Left colon (tissue), 2 donors: ENCODE data around the gene AGAP6. TPM values are rescaled to one million over a fixed set of nuclear protein-coding genes. Genes with fewer than 3 reads are reported as not detected.
"Not testable (repeated sequence)": the region's sequence is repeated elsewhere in the genome, so short reads cannot be mapped to it uniquely, and the experiment has no call there.

Source experiments
- ATAC-seq: fragments of 200-7000 bp; cut with Tn5 transposase; one replicate; pipeline ENCODE4 v1.9.1; 2020; ENCODE audit warnings: mild to moderate bottlenecking, moderate library complexity
- DNase-seq, 2 donors: peaks; one replicate each; pipeline ENCODE4 v3.0.0-alpha.2; 2020
- intact Hi-C, 2 donors: fragments of 100-400 bp; cut with DNase I in 1 of 2; cut with micrococcal nuclease in 1 of 2; formaldehyde crosslinking; loops; one replicate each; pipeline versions ENCODE4 v1.11.2 to v1.14.0; 2022; cut with DNase I, micrococcal nuclease
- long read RNA-seq: library from polyadenylated mRNA; unstranded; transcript quantifications from one replicate; pipeline ENCODE4 v2.0.0, GENCODE V29; 2021
- total RNA-seq, 2 donors: library from RNA; stranded (reverse); fragmentation: NEBNext Ultra II Directional; extraction: Animal tissue kit (Norgen Biotek cat#: 25700); gene quantifications; one replicate each; pipeline ENCODE4 v1.2.1, GENCODE V29; 2021
- donor health status: DM: no; HTN: no; CAD: no.
- donor health status: DM: yes; HTN: yes; CAD: no.

AGAP6 gene
- total RNA-seq = 10 to 100 TPM in 1 of 2 donors, 1 to 10 TPM in 1; 8.9 to 11.8 TPM
- long read RNA-seq, partial matches to known transcripts = 2 of 3 reads
- long read RNA-seq, other reads (novel, unspliced or antisense) = 1 of 3 reads

DNA sequence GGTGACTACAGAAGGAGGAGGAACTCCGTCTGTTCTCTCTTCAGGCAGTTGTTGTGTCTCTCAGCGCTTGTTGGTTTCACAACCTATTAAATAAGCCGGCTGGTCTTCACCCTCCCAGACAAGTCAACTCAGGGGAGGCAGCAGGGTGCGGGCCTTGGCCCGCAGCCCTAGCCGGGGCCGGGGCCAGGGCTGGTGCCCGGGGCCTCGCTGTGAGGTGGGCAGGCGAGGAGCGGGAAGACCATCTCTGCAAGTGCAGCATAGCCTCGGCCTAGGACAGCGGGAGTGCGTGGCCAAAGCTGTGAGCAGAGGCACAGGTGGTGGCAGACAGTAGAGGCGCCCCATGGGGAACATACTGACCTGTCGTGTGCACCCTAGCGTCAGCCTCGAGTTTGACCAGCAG is at the start of gene AGAP6:
Gene AGAP6, plus strand, starts transcription at position 31 of the 400 bp plus-strand sequence. Its CDS starts 310 bp downstream, at position 341.
- ATAC-seq, intact Hi-C loops: not testable (repeated sequence)

DNA sequence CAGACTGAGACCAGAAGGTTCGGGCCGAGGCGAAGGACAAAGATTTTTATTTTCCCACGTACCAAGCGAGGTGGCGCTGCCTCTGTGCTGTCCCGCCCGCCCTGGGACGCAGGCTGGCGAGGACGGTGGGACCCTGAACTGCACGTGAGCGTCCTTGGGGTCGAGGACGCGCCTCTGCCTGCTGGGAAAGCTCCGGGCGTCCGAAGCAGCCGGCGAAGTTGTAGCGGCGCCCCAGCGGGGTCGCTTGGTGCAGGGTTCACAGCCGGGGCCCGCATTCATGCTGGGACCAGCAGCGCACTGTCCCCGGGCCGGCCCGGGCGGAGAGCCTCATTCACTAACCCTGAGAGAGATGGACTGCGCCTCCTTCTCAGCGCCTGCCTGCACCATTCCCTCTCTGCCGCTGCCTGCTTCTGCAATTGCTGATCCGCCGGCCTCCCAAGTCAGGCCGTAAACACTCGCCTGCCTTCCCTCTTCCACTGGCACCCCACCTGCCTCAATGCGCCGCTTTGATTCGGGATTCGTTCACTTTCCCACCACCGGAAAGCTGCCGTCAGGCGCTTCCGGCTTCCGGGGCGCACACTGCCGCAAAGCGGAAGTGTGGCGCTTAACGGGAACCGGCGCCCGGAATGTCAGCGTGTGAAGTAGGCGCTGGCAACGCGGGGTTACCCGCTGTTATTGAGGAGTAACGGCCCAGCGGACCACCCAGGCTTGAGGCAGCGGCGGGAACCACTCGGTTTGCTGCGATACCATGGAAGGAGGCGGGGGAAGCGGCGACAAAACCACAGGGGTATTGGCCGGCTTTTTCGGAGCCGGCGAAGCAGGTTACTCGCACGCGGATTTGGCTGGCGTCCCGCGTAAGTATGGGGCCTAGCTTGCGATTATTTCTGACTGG is 46.5 kb upstream of the AGAP6 start, which contains the start of the genes PARG and TIMM23B:
Gene PARG, minus strand, starts transcription at position 581 of the 892 bp plus-strand sequence. Its CDS starts 302 bp downstream, at position 279.
Gene TIMM23B, plus strand, starts transcription at position 607 of the 892 bp plus-strand sequence. Its CDS starts 142 bp downstream, at position 749.
- intact Hi-C loops = not testable (repeated sequence)

More for the DNA sequence above, at the start of gene AGAP6:
- not testable (repeated sequence) for DNase-seq

DNA sequence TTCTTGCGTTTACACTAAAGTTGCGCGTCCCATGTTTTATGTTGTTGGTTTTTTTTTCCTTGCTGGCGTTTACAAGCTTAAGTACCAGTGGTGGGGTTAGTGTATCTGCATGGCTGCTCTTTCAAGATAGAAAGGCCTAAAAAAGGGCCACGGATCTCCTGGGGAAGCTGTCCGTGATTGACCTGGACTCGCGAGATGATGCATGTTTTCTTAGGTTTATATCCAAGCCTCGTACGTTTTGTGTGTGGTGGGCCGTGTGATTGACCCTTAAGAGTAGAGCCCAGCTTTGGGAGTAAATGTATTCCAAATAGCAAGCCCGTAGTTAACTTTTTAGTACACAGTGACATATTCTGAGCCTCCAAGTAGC is 45.9 kb upstream of the AGAP6 start:
- intact Hi-C loops, DNase-seq: not testable (repeated sequence)
- peak; percentile 23 for ATAC-seq

More for the DNA sequence above, 46.5 kb upstream of the AGAP6 start, which contains the start of the genes PARG and TIMM23B:
- DNase-seq = peak; percentile 69 to 84
- peak; percentile 95 for ATAC-seq

DNA sequence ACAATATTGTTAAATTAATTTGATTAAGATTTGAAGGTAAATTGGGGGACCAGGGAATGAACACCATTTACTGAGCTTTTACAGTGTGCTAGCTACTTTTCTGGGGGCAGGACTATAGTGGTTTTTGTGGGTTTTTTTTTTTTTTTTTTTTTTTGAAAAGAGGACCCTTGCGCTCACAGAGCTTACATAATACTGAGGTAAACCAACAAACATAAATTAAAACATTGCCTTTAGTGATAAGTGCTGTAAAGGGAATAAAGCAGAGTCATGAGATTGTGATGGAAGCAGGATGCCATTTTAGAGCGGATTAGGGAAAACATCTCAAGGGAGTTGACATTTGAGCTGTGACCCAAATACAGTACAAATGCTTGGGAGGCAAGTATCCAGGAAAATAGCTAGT is 44.6 kb upstream of the AGAP6 start:
- intact Hi-C loops, ATAC-seq, DNase-seq: not testable (repeated sequence)

DNA sequence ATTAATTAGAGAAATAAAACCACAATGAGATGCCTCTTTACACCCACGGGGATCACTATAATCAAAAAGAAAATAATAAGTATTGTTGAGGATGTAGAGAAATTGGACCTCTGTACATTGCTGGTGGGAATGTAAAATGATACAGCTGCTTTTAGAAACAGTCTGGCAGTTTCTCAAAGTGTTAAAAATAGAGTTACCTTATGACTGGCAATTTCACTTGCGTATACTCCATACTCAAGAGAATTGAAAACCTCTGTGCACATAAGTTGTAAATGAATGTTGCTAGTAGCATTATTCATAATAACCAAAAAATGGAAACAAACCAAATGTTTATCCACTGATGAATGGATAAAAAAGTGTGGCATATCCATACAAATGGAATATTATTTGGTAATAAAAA is 40.1 kb upstream of the AGAP6 start:
- DNase-seq, intact Hi-C loops: not testable (repeated sequence)

DNA sequence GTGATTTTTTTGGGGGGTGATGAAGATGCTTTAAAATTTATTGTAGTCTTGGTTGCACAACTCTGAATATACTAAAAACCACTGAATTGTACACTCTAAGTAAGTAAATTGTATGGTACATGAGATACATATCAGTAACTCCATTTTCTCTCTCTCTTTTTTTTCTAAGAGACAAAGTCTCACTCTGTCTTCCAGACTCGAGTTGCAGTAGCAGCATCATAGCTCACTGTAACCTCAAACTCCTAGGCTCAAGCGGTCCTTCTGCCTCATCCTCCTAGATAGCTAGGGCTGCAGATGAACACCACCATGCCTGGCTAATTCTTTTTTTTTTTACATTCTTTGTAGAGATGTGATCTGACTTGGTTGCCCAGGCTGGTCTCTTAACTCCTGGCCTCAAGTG is 39.5 kb upstream of the AGAP6 start:
- DNase-seq, intact Hi-C loops, ATAC-seq: not testable (repeated sequence)

More for the DNA sequence above, 40.1 kb upstream of the AGAP6 start:
- not testable (repeated sequence) for ATAC-seq

DNA sequence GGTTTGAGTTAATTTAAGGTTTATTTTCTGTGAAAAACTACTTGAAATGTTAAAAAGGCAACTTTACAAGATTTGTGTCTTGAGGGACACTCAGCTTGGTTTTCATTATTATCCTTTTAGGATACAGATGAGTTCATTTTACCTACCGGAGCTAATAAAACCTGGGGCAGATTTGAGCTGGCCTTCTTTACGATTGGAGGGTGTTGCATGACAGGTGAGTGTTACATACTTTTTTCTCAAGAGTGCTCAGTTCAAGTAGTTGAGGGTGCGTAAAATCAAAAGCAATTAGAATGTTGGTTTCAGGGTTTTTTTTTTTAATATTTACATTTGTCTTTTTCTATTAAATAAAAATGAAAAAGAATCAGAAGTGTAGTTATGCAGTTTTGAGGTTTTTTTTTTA is 36.2 kb upstream of the AGAP6 start:
- DNase-seq, ATAC-seq, intact Hi-C loops: not testable (repeated sequence)

DNA sequence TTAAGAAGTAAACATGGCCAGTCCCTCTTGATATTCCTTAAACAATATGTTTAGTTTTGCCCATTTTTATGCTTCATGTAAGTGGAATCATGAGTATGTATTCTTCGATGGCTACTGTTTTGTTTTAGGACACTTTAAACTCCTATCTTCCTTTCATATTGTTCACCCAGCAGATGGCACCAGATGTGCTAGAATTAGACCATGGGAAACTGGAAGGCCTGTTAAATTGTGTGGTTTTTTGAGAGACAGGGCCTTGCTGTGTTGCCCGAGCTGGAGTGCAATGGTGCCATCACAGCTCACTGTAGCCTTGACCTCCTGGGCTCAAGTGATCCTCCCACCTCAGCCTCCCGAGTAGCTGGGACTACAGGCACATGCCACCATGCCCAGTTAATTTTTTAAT is 35.1 kb upstream of the AGAP6 start:
- DNase-seq = not testable (repeated sequence)

DNA sequence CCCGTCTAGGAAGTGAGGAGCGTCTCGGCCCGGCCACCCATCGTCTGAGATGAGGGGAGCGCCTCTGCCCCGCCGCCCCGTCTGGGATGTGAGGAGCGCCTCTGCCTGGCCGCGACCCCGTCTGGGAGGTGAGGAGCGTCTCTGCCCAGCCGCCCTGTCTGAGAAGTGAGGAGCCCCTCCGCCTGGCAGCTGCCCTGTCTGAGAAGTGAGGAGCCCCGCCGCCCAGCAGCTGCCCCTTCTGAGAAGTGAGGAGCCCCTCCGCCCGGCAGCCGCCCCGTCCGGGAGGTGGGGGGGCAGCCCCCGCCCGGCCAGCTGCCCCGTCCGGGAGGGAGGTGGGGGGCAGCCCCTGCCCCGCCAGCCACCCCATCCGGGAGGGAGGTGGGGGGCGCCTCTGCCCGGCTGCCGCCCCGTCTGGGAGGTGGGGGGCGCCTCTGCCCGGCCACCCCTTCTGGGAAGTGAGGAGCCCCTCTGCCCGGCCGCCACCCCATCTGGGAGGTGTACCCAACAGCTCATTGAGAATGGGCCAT is 17.8 kb upstream of the AGAP6 start:
- DNase-seq, intact Hi-C loops, ATAC-seq: not testable (repeated sequence)

More for the DNA sequence above, 35.1 kb upstream of the AGAP6 start:
- peak; percentile 54 for ATAC-seq
- intact Hi-C loops = not testable (repeated sequence)

DNA sequence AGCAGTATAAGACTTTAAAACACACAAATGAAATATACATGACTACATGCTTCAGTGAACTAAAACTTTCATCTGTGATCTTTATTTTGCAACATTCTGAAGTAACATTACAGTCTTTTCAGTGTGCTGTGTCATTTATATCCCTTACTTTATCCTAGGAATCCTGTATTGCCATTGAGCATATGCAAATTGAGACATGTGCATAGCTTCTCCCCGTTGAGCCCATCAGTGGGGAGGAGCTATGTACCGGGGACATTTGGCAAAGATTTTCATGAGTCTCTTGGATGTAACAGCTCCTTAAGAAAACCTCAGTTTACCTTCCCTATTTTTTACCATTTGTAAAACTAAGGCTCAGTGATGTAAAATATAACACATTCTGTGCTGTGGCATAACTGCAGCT is 16.7 kb upstream of the AGAP6 start:
- DNase-seq, intact Hi-C loops, ATAC-seq: not testable (repeated sequence)

DNA sequence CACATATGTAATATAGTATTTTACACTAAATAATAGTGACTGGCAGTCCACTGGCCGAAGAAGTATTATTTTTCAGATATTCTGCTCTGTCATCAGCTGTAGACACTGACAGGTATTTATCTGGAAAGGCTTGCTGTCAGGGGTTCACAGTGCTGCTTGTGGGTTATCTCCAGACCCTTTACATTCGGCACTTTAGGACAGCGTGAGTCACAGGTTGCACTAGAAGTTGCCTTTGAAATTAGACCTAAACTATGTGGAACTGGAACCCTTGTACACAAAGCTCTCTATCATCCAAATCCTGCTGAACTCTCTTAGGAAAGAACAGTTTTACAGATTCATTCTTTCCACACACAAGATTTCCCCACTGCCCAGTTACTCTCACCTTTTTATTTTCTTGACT is 16.1 kb upstream of the AGAP6 start:
- intact Hi-C loops, DNase-seq, ATAC-seq: not testable (repeated sequence)

DNA sequence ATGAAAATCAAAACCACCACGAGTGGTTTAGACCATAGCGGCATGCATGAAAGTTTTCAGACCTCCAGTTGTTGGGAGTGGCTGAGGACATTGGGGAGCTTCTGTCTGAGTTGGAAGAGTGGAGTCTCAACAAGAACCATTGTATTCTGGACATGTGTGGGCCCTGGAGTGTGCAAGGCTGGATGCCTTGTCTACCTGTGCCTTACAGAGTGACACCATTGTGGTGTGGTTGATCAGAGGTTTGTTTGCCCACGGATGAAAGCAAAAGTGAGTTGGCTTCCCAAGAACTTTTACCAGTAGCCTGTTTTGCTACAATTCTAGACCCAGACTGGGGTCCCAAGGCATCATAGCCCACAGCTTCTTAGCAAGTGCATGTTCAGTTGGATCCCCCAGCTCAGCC is 10.4 kb upstream of the AGAP6 start:
- ATAC-seq, DNase-seq, intact Hi-C loops: not testable (repeated sequence)

DNA sequence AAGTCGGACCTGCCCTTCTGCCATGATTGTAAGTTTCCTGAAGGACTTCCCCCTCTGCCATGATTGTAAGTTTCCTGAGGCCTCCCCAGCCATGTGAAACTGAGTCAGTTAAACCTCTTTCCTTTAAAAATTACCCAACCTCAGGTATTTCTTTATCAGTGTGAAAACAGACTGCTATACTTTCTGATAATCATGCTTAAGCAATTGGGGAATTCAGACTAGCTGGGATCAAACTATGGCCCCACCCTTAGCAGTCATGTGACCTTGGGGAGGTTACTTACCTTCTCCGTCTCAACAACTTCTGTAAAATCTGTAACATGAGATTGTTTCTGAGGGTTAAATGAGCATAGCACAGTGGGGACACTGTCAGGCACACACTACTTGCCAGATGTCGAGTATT is 999 bp upstream of the AGAP6 start:
- DNase-seq, ATAC-seq, intact Hi-C loops: not testable (repeated sequence)

DNA sequence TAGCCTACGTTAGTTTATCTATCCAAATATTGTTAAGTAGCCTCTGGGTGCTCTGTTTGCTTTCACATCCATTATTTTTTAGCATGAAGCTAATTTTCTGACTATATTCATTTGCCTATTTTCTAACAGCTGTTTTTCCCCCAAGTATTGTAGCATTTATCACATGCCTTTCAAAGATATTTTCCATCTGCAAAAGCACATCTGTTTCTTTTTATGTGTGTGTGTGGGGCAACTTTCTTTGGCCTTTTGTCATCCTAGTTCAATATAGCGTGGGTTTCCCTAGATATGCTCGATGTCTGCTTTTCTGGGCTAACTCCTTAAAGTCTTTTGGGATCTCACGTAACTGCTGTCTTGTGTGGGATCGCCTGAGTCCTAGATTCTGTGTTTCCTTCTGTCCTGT is 7.1 kb downstream of the AGAP6 start:
- DNase-seq, ATAC-seq, intact Hi-C loops: not testable (repeated sequence)

DNA sequence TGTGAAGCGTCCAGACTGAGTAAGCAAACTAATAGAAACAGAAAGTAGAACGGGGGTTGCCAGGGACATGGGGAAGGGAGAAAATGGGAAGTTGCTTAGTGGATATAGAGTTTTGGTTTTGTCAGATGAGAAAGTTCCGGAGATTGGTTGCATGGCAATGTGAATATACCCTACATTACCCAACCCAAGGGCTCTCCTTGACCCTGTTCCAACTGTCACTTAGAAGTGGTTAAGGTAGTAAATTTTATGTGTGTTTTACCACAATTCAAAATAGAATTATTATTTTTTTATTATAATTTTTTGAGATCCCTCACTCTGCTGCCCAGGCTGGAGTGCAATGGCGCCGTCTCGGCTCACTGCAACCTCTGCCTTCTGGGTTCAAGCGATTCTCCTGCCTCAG is 25.8 kb downstream of the AGAP6 start:
- intact Hi-C loops, ATAC-seq, DNase-seq: not testable (repeated sequence)

DNA sequence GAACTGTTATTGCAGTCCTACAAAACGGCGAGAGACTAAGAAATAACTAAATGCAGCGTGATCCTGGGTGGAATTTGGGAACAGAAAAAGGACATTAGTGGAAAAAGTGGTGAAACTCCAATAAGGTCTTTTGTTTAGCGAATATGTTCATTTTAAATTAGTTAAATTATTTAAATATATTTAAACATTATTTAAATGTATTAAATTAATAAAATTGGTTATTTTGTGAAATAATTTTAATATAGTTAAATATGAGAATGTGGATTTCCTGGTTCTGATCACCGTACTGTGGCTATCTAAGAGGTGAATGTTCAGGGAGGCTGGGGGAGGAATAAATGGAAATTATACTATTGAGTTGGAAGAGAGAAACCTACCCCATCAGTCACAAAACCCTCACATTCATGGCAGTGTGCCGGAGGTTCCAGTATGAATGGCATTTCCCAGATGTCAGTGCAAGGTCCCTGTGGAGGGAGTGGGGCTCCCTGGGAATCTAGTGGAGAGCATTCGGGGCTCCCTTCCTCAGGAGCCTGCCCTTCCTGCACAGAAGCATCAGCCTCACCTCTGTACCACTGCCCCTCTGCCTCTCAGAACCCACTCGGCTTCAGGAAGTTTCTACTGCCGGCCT is 27.5 kb downstream of the AGAP6 start:
- DNase-seq, ATAC-seq, intact Hi-C loops: not testable (repeated sequence)

DNA sequence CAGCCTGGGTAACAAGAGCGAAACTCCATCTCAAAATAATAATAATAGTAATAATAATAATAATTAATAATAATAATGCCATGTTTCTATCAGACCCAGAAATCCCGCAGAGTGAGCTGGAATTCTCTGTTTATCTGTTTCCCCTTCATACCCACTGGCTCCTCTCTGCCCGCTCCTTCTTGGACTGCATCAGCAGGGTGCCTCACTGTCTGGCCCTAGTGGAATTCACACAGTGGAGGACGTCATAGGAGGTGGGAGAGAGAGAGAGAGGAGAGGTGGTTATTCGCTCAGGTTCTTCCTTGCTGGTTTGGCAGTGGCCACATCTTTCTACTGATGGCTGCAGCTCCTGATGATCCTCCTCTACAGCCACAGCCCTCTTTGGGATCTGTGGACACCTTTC is 28.7 kb downstream of the AGAP6 start:
- ATAC-seq, intact Hi-C loops, DNase-seq: not testable (repeated sequence)

DNA sequence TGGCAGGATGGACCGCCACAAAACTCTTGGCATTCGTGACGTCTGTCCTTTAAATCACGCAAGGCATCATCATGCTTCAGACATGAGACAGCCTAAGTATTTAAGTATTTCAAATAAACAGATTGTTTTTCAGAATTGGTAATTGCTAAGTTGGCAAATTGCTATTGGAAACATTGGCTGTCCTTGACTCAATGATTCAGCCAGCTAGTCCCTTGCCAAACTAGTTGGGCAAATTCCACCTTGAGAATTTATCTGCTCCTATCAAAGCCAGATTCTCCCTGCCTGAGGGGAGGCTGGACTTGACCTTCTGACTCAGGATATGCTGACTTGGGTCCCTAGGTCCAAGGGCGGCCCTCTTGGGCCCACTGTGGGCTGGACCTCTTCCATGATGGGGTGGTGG is 29.4 kb downstream of the AGAP6 start:
- ATAC-seq, intact Hi-C loops, DNase-seq: not testable (repeated sequence)

DNA sequence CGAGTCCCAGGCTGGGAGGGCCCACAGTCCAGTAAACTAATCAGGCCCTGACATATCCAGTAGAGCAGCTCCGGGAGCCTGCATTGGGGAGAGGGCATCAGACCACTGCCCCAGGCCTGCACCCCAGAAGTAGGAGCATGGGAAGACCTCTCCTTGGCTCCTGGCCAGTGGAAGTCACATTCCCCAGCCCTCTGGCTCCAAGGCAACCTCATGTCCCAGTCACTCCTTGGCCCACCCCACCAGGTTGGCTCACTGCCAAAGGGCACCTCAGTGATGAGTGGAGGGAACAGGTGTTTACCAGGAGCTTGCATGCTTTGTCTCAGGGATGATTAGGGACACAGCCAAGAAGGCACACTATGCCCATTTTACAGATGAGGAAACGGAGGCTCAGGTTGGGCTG is 31.1 kb downstream of the AGAP6 start:
- ATAC-seq, DNase-seq, intact Hi-C loops: not testable (repeated sequence)
